ENCODE results near the gene PROCR.

PROCR gene

DNA sequence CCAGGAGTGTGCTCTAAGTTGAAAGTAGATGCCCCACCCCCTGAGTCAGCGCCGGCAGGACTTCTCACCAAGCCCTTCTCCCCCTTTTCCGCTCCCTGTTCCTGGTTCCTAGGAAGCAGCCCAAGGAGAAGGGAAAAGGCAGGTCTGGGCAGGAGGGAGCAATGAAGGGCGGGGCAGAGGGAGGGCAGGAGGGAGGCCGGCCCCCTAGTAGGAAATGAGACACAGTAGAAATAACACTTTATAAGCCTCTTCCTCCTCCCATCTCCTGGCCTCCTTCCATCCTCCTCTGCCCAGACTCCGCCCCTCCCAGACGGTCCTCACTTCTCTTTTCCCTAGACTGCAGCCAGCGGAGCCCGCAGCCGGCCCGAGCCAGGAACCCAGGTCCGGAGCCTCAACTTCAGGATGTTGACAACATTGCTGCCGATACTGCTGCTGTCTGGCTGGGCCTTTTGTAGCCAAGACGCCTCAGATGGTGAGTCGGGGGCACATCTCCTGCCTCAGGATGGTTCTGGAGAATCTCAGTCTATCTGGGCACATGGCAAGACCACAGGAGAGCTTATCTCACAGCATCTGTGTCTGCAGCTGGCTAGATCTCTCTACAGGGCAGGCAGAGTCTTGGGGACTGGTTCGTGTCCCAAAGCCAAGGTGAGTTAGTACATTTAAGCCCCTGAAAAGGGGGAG lies at the start of gene PROCR:
Gene PROCR, plus strand, starts transcription at position 320 of the 681 bp plus-strand sequence. Its CDS starts 83 bp downstream, at position 403.
- TF ChIP-seq, protein P1, sequence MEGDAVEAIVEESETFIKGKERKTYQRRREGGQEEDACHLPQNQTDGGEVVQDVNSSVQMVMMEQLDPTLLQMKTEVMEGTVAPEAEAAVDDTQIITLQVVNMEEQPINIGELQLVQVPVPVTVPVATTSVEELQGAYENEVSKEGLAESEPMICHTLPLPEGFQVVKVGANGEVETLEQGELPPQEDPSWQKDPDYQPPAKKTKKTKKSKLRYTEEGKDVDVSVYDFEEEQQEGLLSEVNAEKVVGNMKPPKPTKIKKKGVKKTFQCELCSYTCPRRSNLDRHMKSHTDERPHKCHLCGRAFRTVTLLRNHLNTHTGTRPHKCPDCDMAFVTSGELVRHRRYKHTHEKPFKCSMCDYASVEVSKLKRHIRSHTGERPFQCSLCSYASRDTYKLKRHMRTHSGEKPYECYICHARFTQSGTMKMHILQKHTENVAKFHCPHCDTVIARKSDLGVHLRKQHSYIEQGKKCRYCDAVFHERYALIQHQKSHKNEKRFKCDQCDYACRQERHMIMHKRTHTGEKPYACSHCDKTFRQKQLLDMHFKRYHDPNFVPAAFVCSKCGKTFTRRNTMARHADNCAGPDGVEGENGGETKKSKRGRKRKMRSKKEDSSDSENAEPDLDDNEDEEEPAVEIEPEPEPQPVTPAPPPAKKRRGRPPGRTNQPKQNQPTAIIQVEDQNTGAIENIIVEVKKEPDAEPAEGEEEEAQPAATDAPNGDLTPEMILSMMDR (IDR thresholded peaks at IDR 0.05; ENCODE audit: insufficient read depth, low read length, missing control alignments), result no peak
- CTCF ChIA-PET, result no interaction called here
- POLR2A ChIA-PET, result no interaction called here
- no peak for DNase-seq (ENCODE audit: low read depth, low spot score)
- peak within 1 kb of the TSS; percentile 63 for H3K4me3 ChIP-seq (ENCODE audit: low read depth, low read length)

DNA sequence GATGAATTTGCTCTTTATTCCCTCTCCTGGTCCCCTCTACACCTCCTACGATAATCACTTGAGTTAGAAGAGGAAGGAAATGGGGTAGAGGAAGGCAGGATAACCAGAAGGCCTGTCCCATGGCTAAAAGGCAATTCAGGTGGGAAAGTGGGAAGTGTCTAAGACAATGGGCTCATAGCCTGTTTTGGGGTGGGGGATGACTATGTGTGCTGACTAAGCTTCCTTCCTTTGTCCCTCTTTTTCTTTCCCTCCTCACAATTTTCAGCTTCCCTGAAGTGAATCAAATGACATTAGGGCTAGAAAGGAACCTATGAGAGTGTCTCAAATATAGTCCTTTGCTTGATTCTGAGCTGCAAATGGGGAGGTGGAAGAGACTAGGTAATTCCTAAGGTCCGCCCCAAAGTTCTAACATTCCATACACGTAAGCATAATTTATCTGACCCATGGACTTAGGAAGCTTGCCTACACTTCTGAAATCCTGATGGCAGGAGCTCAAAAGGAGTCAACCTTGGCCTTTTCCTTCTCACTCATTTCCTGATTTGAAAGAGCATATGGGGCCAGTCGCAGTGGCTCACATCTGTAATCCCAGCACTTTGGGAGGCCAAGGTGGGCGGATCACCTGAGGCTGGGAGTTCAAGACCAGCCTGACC lies 49.0 kb upstream of the PROCR start:
- ChIA-PET CTCF (interaction anchor here (1.2 to 14.6 kb wide), 3 partner anchors 22 to 146 kb away, joined by 4 to 159 read pairs (median 4); partner anchors contain the start of gene TRPC4AP), POLR2A (no interaction called here)
- TF ChIP-seq, protein P1 (IDR thresholded peaks at IDR 0.05; ENCODE audit: insufficient read depth, low read length, missing control alignments), result no peak
- no peak for DNase-seq (ENCODE audit: low read depth, low spot score)
- H3K4me3 ChIP-seq (ENCODE audit: low read depth, low read length), result no peak overlapping the region

DNA sequence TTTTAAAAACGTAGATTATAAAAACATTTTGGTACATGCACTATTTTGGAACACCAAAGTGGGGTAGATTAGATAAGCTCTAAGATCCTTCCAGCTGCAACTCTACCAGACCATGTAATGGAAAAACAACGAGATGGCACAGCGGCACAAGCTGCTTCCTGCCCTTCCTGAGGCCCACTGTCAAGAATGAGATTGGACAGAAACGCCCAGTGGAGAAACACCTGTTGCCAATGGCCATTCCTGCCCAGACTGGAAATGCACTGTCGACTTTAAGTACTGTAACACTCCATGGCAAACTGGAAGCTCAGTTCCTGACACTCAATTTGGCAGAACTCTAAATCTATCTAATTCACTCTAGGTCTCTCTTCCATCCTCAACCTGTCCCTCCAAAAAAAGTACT lies 46.1 kb upstream of the PROCR start:
- CTCF ChIA-PET, result interaction anchor here (0.8 to 2.1 kb wide), 5 partner anchors 9 to 144 kb away, joined by 3 to 8 read pairs (median 3); no protein-coding TSS in a partner anchor

DNA sequence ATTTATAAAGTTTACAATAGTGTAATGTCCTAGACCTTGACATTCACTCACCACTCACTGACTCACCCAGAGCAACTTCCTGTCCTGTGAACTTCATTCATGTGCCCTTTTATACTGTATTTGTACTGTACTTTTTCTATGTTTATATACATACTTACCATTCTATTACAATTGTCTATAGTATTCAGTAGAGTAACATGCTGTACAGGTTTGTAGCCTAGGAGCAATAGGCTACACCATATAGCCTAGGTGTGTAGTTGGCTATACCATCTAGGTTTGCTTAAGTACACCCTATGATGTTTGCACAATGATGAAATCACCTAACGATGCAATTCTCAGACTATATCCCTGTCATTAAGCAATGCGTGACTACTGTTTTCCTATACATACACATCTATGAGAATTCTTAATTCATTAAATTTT lies 42.2 kb upstream of the PROCR start:
- DNase-seq (ENCODE audit: low read depth, low spot score), result no peak

More for the DNA sequence above, 46.1 kb upstream of the PROCR start:
- POLR2A ChIA-PET, result no interaction called here
- TF ChIP-seq, protein P1 (IDR thresholded peaks at IDR 0.05; ENCODE audit: insufficient read depth, low read length, missing control alignments), result no peak
- no peak overlapping the region for H3K4me3 ChIP-seq (ENCODE audit: low read depth, low read length)
- no peak for DNase-seq (ENCODE audit: low read depth, low spot score)

DNA sequence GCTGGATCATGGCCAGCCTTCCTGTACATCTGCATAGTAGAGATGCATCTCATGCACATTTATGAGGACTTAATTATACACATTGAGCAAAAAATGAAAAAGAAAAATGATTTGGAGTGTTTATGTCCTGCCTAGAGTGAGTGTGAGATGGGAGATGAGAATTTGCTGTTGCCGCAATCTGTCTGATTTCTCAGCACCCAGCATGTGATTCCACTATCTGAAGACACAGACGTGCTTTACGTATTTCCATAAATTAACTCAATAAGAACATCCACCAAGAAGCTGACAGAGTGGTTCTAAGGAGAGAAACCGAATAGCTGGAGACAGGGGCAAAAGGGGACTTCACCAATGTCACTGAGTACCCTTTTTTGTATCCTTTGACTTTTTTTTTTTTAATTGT lies 39.9 kb upstream of the PROCR start:
- ChIA-PET CTCF (interaction anchor here (1.6 to 4.8 kb wide), 2 partner anchors 14 to 35 kb away, joined by 4 to 26 read pairs; partner anchors contain the start of gene EDEM2), POLR2A (interaction anchor here (0.5 kb wide), 1 partner anchor 310 kb away, joined by 3 read pairs; no protein-coding TSS in a partner anchor)

More for the DNA sequence above, 42.2 kb upstream of the PROCR start:
- no peak overlapping the region for H3K4me3 ChIP-seq (ENCODE audit: low read depth, low read length)
- TF ChIP-seq, protein P1 (IDR thresholded peaks at IDR 0.05; ENCODE audit: insufficient read depth, low read length, missing control alignments), result no peak
- POLR2A ChIA-PET, result interaction anchor here (1.6 kb wide), 1 partner anchor 18 kb away, joined by 3 read pairs; no protein-coding TSS in a partner anchor
- CTCF ChIA-PET, result interaction anchor here (0.9 to 1.8 kb wide), 2 partner anchors 33 to 318 kb away, joined by 3 to 9 read pairs; no protein-coding TSS in a partner anchor

More for the DNA sequence above, 39.9 kb upstream of the PROCR start:
- TF ChIP-seq, protein P1 (IDR thresholded peaks at IDR 0.05; ENCODE audit: insufficient read depth, low read length, missing control alignments), result no peak
- DNase-seq (ENCODE audit: low read depth, low spot score), result no peak
- H3K4me3 ChIP-seq (ENCODE audit: low read depth, low read length), result no peak overlapping the region
